ENCODE data around the gene FAM9C. TPM values are rescaled to one million over a fixed set of nuclear protein-coding genes. Genes with fewer than 3 reads are reported as not detected.

The FAM9C gene
- total and polyA plus RNA-seq, 9 of the 15 experiments (the other 6 are each of a cell fraction or from before 2014, with no cell fraction given) = not detected

- TF ChIP-seq BRF2 (IDR thresholded peaks at IDR 0.05; ENCODE audit: borderline replicate concordance, insufficient read depth, insufficient read length) (no peak), ZNF592 (IDR thresholded peaks at IDR 0.05) (0 out of 2 replicates have a peak, but pooled peaks have one; percentile 37), KLF10 (CRISPR knock-in tag; IDR thresholded peaks at IDR 0.05) (no peak), FOXK2 (conservative IDR thresholded peaks at IDR 0.05 in 1 of 2, IDR thresholded peaks at IDR 0.05 in 1 of 2; ENCODE audit: low read depth in 2 of 2) (peak; percentile 42 to 68; a peak in 2 of 4 replicates), ZNF695 (CRISPR knock-in tag; IDR thresholded peaks at IDR 0.05) (no peak), SRSF7 (optimal IDR thresholded peaks at IDR 0.05; ENCODE audit: low read depth, low read length) (no peak), MAZ (CRISPR knock-in tag; conservative IDR thresholded peaks at IDR 0.05 in 1 of 2, IDR thresholded peaks at IDR 0.05 in 1 of 2) (no peak), POLR2G (IDR thresholded peaks at IDR 0.05; ENCODE audit: low read depth, low read length) (no peak), SNRNP70 (optimal IDR thresholded peaks at IDR 0.05; ENCODE audit: low read depth, low read length) (no peak), CXXC5 (CRISPR knock-in tag; IDR thresholded peaks at IDR 0.05) (no peak), XRCC4 (IDR thresholded peaks at IDR 0.05; ENCODE audit: extremely low read depth, insufficient read depth, insufficient read length) (no peak), ZNF780A (CRISPR knock-in tag; IDR thresholded peaks at IDR 0.05) (no peak), ZNF551 (CRISPR knock-in tag; IDR thresholded peaks at IDR 0.05) (no peak), RBM14 (IDR thresholded peaks at IDR 0.05; ENCODE audit: borderline replicate concordance, insufficient read depth, low read depth, low read length) (no peak), KLF6 (CRISPR knock-in tag; IDR thresholded peaks at IDR 0.05; ENCODE audit: borderline replicate concordance) (no peak), CREB5 (CRISPR knock-in tag; IDR thresholded peaks at IDR 0.05) (no peak), HDAC6 (IDR thresholded peaks at IDR 0.05; ENCODE audit: low read depth, low read length) (no peak), ZZZ3 (IDR thresholded peaks at IDR 0.05) (no peak), TCF7 (IDR thresholded peaks at IDR 0.05; ENCODE audit: borderline replicate concordance) (no peak), ATF3 (IDR thresholded peaks at IDR 0.05) (no peak), ATF3 (CRISPR knock-in tag; conservative IDR thresholded peaks at IDR 0.05) (no peak)
Observed at GRCh38 chrX:13013363-13014110, 30.9 kb downstream of the FAM9C start (continued).
